HG03159 (cell line): Measurements from ENCODE around the gene GAGE10.
A peak's percentile ranks its signal among the peaks of the same experiment; 100 is the strongest.
"Not testable (repeated sequence)": the region's sequence is repeated elsewhere in the genome, so short reads cannot be mapped to it uniquely, and the experiment has no call there.

Experiments
- ATAC-seq: cut with Tn5 transposase; IDR thresholded peaks from one replicate; pipeline ENCODE4 v1.9.1; 2021; ENCODE audit warnings: mild to moderate bottlenecking, moderate library complexity; ENCODE audit not compliant: unreplicated experiment

Gene GAGE10

GRCh38 chrX:49276207-49276606 lies 27.2 kb upstream of the GAGE10 start:
- no peak for ATAC-seq

GRCh38 chrX:49276671-49277534 lies 26.5 kb upstream of the GAGE10 start:
- ATAC-seq = no peak

- no peak for ATAC-seq
Observed at GRCh38 chrX:49277535-49277830, 26.0 kb upstream of the GAGE10 start.

GRCh38 chrX:49278081-49278480 lies 25.4 kb upstream of the GAGE10 start:
- ATAC-seq = no peak

GRCh38 chrX:49282647-49283011 lies 20.8 kb upstream of the GAGE10 start:
- ATAC-seq = no peak

GRCh38 chrX:49284212-49284611 lies 19.2 kb upstream of the GAGE10 start:
- ATAC-seq = no peak

GRCh38 chrX:49286136-49286535 lies 17.3 kb upstream of the GAGE10 start:
- no peak for ATAC-seq

GRCh38 chrX:49286581-49286980 lies 16.9 kb upstream of the GAGE10 start:
- ATAC-seq = no peak

GRCh38 chrX:49287665-49288064 lies 15.8 kb upstream of the GAGE10 start:
- ATAC-seq = no peak

GRCh38 chrX:49290215-49290614 lies 13.2 kb upstream of the GAGE10 start:
- ATAC-seq = no peak

GRCh38 chrX:49291615-49292337 lies 11.7 kb upstream of the GAGE10 start:
- ATAC-seq = peak; percentile 62

GRCh38 chrX:49292400-49293362 lies 10.8 kb upstream of the GAGE10 start:
- ATAC-seq = no peak

GRCh38 chrX:49299293-49299692 lies 4.2 kb upstream of the GAGE10 start:
- ATAC-seq = not testable (repeated sequence)

GRCh38 chrX:49300703-49301102 lies 2.7 kb upstream of the GAGE10 start:
- ATAC-seq = no peak

GRCh38 chrX:49307775-49308174 lies 4.3 kb downstream of the GAGE10 start:
- ATAC-seq = not testable (repeated sequence)

- no peak for ATAC-seq
Observed at GRCh38 chrX:49308604-49309269, 5.3 kb downstream of the GAGE10 start.

GRCh38 chrX:49309401-49309981 lies 6.0 kb downstream of the GAGE10 start:
- no peak for ATAC-seq

GRCh38 chrX:49310371-49310770 lies 6.9 kb downstream of the GAGE10 start:
- ATAC-seq = no peak

- no peak for ATAC-seq
Observed at GRCh38 chrX:49312176-49312575, 8.7 kb downstream of the GAGE10 start.

- no peak for ATAC-seq
Observed at GRCh38 chrX:49316085-49316484, 12.6 kb downstream of the GAGE10 start.
